Activated T-helper 9 cell treated with anti-CD3 and anti-CD28 coated beads, Interleukin-2, amount 50 U/mL, for 16 hours (primary cell): ENCODE results near the gene STX18.

Source experiments
- DNase-seq: peaks from one replicate; pipeline ENCODE4 v3.0.0-alpha.2; 2020; ENCODE audit warnings: low read depth

STX18 gene

DNA sequence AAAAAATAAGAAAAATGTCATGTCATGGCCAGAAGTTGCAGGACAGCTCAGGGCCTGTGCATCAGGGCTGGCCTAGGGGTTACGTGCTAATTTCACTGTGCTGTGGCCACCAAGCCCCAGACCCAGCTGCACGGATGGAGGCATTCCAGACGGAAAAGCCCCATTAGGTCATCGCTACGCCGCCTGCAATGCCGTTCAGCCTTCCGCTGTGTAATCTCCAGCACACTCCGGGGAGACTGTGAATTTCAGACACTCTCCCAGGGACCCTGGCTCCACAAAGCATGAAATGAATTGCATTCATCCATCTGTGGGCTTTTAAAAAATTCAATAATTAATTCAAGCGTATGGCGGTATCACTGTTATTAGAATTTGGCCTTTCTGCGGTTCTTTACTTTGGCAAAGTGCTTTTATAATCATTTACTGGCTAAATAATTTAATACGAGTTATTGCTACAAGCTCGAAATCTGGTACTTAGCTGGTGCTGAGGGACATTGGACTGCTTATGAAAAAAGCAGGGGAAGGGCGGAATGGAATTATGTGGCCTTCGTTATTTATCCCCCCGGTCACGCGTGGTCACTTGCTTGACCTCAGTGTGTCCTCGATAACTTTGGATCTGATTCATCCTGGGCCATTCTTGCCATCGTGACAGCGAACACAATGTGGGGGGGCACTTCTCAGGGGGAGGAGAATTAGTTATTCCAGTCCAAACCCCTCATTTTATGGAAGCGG lies 164.0 kb downstream of the STX18 start:
- no peak for DNase-seq

DNA sequence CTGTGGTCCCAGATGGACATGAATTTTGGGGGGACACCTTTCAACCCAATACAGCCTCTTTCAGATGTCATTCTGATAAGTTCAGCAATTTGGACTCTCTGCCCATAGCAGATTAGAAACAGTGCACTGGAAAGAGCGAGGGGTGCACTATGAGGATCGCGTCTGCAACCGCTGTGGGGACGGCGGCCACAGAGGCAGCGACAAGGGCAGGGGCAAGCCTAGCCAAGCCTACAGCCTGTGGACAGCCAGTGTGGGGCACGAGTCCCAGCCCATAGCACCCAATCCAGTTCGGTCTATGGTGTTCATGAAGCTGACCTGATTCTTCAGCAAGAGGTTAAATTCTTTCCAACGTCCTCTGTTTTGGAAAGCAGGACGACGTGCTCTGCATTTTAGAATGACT lies 164.7 kb downstream of the STX18 start:
- no peak for DNase-seq

DNA sequence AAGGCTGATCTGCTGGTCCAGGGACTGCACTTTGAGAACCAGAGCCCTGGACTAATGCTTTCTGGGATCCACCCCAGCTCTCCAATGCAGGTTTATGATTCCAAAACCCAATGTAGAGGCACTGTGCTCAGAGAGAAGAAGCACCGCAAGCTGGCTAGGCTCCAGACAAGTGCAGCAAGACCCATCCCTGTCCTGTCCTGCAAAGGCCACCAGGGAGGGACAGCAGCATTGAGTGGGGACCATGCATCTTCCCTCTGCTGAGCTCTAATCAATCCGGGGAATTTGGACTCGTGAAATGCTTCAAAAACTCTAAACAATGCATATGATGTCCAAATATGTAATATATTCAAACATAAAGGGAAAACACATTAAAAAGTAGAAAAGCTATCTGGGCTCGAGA lies 165.8 kb downstream of the STX18 start:
- no peak for DNase-seq

DNA sequence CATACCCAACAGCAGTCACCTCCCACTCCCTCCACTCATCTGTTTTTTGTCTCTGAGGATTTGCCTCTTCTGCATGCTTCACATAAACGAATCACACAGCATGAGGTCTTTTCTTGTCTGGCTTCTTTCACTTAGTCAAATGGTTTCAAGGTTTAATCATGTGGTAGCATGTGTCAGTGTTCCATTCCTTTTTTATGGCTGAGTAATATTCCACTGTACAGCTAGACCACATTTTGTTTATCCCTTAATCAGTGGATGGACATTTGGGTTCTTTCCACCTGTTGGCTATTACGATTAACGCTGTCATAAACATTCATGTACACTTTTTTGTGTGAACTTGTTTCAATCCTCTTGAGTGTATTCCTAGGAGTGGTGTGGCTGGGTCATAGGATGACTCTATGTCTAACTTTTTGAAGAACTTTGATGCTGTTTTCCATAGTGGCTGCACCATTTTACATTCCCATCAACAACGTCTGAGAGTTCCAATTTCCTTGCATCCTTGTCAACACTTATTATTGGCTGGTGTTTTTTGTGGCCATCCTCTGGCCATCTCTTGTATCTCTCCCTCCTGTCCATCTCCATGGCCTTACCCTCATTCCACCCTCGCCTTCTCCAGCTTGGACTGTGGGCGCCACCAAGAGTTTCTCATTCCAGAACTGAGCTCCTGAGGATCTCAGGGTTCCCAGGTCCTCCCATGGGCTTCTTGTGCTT lies 167.3 kb downstream of the STX18 start:
- no peak for DNase-seq
